GM12865 (cell line): ENCODE data around the gene COTL1.
A peak's percentile ranks its signal among the peaks of the same experiment; 100 is the strongest.
"Not testable (repeated sequence)": the region's sequence is repeated elsewhere in the genome, so short reads cannot be mapped to it uniquely, and the experiment has no call there.

Experiments used
- DNase-seq: peaks from one replicate; pipeline ENCODE4 v3.0.0; 2010; ENCODE audit warnings: low read depth
- H3K4me3 ChIP-seq: 2 replicates; pipeline ENCODE4 v1.5.1; 2011; ENCODE audit warnings: mild to moderate bottlenecking, low read depth, low read length, control low read depth
- TF ChIP-seq, protein P1 (sequence below): IDR thresholded peaks from 2 replicates; pipeline ENCODE4 v1.5.1; 2011; ENCODE audit warnings: low read length, control low read depth, low read depth, inconsistent platforms; ENCODE audit not compliant: insufficient read depth; ENCODE audit errors: missing control alignments

The COTL1 gene

DNA sequence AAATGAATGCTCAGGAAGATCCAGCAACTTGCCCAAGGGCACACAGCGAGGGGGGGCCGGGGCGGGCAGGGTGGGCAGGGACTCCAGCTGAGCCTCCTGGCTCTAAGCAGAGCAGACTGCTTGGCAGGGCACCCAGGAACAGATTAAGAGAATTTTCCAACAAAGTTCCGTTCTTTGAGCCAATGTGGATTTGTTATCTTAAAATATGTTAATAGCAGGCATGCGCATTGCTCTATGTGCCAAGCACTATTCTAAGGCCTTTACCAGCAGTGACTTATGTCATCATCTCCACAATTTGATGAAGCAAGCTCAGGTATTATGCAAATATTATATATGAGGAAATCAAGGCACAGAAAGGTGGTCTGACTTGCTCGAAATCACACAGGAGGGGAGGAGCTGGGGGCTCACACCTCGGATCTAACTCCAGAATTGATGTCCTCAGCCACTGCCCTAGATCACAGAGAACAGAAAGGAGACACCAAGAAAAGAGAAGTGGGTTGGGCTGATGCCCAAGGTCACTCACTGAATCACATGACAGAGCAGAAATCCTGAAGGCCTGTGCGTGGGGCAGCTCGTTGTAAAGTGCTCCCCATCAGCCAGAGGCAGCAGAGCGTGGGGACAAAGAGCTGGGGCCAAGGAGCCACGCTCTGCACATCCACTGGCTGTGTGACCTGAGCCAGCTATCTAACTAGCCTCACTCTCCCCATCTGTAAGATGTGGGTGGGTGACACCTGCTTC lies 90.2 kb downstream of the COTL1 start:
- no peak for DNase-seq
- TF ChIP-seq, protein P1, sequence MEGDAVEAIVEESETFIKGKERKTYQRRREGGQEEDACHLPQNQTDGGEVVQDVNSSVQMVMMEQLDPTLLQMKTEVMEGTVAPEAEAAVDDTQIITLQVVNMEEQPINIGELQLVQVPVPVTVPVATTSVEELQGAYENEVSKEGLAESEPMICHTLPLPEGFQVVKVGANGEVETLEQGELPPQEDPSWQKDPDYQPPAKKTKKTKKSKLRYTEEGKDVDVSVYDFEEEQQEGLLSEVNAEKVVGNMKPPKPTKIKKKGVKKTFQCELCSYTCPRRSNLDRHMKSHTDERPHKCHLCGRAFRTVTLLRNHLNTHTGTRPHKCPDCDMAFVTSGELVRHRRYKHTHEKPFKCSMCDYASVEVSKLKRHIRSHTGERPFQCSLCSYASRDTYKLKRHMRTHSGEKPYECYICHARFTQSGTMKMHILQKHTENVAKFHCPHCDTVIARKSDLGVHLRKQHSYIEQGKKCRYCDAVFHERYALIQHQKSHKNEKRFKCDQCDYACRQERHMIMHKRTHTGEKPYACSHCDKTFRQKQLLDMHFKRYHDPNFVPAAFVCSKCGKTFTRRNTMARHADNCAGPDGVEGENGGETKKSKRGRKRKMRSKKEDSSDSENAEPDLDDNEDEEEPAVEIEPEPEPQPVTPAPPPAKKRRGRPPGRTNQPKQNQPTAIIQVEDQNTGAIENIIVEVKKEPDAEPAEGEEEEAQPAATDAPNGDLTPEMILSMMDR = no peak

DNA sequence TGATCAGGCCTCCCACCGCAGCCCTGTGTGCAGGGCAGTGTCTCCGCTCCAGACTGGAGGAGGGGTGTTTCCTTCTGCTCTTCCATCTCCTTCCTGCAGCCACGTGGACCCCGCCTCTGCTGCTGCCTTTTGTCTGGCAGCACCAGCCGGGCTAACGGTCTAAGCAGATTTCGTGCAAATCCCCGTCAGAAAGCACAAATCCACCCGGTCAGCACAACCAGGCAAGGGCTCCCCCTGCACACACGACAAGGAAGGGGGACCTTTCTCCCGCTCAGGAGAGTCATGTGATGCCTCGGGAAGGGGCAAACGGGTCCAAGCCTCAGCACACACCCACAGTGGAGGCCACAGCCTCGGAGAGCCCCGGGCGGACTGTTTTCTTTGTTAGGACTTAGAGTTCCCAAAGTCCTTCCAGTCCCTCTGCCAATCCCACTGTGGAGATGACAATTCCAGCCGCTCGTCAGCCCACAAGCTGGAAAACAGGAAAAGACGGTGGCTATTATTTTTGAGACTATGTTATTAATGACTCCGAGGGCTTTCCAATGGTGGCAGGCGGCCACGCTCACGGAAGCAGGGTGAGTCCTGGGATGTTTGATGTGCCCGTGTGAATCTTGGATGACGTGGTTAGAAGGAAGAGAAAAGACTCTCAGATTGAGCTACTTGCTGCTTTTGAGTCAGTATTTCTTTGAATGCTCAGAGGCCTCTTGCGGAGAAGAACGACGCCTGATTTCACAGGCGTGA lies 90.9 kb downstream of the COTL1 start:
- TF ChIP-seq, protein P1 = no peak
- no peak for DNase-seq
- H3K4me3 ChIP-seq = no peak overlapping the region

More for the DNA sequence above, 90.2 kb downstream of the COTL1 start:
- no peak overlapping the region for H3K4me3 ChIP-seq

DNA sequence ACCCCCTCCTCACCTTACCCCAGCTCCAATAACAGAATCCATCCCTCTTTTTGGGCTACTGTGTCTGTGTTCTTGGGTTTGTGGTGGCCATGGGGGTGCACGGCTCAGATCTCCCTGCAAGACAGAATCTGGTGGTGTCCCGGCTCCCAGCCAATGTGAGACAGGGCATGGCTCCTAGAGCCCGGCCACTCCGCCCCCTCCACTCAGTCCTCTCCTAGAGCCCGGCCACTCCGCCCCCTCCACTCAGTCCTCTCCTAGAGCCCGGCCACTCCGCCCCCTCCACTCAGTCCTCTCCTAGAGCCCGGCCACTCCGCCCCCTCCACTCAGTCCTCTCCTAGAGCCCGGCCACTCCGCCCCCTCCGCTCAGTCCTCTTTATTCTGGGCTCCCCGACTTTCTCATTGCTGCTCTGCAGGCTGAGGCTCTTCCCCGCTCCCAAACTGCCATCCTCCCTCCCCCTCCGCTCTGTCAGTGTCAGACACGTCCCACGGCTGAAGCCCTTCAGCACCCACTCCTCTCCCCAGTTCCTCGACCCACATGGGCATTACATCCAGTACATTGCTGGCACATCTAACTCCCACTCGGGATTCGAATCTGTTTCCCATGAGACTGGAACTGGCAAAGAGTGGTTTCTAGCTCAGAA lies 92.8 kb downstream of the COTL1 start:
- DNase-seq = not testable (repeated sequence)

DNA sequence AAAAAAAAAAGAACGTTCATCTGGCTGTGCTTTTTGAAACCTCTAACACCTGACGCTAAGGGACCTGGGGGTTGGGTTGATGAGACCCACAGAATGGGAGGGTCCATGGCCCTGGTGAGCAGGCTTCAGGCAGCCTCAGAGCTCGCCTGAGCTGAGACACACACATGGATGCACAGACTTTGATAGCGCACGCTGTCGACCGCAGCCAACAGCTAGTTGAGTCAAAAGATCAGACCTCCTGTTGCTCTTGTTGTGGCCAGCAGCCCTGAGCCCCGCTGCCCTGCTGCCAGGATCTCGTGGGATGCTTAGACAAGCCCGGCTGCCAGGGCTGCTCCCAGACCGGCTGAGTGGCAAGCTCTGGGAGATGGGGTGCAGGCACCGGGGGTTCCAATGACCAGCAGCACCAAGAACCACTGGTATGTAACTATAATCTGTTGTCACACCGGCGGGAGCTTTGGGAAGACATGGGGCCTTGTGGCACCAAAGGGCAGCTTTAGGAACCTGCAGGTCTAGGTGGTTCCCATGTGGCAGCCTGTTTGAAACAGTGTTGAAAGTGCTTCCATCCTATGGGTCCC lies 93.4 kb downstream of the COTL1 start:
- TF ChIP-seq, protein P1 = no peak
- no peak for DNase-seq
- no peak overlapping the region for H3K4me3 ChIP-seq

More for the DNA sequence above, 92.8 kb downstream of the COTL1 start:
- H3K4me3 ChIP-seq = not testable (repeated sequence)

DNA sequence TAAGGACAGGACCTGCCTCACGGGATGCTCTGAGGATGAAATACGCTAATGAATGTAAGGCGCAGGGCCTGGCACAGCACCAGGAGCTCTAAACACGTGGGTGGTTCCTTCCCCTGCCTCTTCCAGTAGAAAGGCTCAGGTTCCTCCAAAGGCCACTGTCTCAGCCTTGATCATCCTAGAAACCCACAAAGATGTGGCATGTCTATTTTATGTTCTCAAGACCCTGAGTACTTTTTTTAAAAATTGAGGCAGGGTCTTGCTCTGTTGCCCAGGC lies 96.4 kb downstream of the COTL1 start:
- DNase-seq = no peak
- TF ChIP-seq, protein P1 = no peak
- H3K4me3 ChIP-seq = no peak overlapping the region

DNA sequence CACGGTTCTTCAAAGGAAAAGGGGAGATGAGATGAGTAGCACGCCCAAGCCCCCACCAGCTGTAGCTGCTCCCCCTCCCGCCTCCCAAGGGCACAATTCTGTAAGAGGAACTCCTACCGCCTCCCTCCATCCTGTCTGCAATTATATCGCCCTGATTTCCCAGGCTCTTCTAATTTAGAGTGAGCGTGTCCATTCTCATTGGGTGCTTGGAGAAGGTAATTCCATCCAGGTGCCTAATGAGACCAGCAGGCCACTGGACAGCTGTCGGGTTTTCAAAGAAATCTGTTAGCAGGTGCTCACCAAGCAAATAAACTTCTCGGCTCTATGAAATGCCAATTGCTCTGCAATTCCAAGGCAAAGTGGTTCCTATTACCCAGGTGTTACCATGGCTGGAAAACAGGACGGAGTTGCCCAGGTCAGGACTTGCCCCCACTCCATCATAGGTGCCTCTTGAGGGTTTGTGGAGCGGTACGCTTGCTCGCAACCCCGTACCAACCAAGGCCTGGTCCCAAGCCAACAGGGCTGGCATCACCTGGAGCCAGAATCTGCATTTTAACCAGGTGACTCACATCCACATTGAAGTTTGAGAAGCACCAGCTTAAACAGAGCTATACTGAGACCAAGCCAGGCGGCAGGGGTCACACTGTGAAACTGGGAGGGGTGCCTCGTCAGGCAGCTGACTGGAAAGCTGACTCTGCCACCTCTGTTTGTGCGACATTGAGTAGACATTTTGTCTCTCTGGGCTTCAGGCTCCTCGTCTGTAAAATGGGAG lies 97.0 kb downstream of the COTL1 start:
- no peak for DNase-seq
- TF ChIP-seq, protein P1 = no peak

DNA sequence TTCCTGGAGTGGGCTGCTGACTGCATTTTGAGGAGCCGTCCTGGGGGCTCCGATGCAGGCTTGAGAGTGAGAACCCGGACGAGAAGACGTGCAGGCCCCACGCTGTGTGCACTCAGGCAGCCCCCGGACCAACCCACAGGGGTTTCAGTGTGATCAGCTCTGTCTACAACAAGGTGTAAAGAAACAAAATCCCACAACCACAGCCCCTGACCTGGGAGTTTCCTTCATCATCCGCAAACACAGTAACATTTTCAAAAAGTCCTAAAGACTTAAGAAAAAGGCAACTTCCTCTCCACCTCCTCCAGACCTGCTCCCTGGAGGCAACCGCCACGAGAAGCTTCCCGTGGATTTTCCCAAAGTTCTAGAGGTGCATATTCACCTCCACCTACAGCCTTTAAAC lies 98.0 kb downstream of the COTL1 start:
- TF ChIP-seq, protein P1 = no peak

More for the DNA sequence above, 97.0 kb downstream of the COTL1 start:
- H3K4me3 ChIP-seq = no peak overlapping the region

More for the DNA sequence above, 98.0 kb downstream of the COTL1 start:
- H3K4me3 ChIP-seq = no peak overlapping the region
- peak; percentile 36 for DNase-seq
